ENCODE results near the gene IL20.

DNA sequence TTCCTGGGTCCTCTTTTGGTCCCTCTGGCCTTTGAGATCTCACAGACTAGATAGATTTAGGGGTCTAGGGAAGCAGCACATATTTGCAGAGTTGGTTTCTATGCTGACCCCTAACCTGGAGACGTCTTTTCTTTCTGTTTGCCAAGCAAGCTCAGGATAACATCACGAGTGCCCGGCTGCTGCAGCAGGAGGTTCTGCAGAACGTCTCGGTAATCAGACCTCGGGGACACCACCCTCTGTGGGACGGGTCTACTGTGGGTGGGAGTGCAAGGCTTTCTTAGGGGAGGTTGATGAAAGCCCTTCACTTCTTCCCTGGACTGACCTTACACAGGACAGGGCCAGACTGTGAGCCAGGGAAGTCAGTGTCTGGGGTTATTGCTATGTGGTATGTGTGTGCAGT, 34.7 kb downstream of the IL20 start:
- TF ChIP-seq, protein P1, sequence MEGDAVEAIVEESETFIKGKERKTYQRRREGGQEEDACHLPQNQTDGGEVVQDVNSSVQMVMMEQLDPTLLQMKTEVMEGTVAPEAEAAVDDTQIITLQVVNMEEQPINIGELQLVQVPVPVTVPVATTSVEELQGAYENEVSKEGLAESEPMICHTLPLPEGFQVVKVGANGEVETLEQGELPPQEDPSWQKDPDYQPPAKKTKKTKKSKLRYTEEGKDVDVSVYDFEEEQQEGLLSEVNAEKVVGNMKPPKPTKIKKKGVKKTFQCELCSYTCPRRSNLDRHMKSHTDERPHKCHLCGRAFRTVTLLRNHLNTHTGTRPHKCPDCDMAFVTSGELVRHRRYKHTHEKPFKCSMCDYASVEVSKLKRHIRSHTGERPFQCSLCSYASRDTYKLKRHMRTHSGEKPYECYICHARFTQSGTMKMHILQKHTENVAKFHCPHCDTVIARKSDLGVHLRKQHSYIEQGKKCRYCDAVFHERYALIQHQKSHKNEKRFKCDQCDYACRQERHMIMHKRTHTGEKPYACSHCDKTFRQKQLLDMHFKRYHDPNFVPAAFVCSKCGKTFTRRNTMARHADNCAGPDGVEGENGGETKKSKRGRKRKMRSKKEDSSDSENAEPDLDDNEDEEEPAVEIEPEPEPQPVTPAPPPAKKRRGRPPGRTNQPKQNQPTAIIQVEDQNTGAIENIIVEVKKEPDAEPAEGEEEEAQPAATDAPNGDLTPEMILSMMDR (IDR thresholded peaks at IDR 0.05): no peak
- TF ChIP-seq POLR2A (IDR thresholded peaks at IDR 0.05) (no peak), EP300 (IDR thresholded peaks at IDR 0.05) (no peak), POLR2AphosphoS5 (IDR thresholded peaks at IDR 0.05) (no peak)
